GM19455 (cell line): Measurements from ENCODE around the gene MAML2.

Experiments
- ATAC-seq: cut with Tn5 transposase; IDR thresholded peaks from one replicate; pipeline ENCODE4 v1.9.1; 2021; ENCODE audit not compliant: unreplicated experiment

Gene MAML2

DNA sequence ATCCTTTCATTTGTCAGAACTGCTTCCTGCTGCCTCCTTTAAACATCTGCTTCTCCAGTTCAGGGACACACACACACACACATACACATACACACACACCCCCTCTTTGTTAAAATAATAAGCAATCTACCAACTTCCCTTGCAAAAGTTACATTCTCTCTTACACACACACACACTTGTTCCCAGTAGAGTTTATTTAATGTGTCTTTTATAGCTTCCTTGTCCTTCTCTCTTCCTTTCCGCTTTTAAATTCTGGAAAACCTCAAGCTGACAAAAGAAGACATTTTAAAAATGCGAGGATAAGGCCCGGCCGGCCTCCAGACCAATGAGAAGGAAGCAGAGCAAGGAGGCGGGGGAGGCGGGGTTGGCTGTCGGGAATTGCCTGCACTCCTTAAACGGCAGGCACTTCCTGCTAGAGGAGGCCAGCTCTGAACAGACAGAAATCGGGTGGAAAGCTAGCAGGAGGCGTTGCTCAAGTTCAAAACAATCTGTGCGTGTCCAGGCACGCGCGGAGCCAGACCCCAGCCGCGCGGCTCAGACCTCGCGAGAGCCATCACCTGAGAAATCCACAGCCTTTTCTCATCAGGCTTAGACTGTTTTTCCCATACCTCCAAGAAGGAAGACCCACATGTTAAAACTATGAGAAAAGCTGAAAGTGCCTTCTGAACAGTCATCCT is 99.9 kb downstream of the MAML2 start:
- ATAC-seq: peak; percentile 98

DNA sequence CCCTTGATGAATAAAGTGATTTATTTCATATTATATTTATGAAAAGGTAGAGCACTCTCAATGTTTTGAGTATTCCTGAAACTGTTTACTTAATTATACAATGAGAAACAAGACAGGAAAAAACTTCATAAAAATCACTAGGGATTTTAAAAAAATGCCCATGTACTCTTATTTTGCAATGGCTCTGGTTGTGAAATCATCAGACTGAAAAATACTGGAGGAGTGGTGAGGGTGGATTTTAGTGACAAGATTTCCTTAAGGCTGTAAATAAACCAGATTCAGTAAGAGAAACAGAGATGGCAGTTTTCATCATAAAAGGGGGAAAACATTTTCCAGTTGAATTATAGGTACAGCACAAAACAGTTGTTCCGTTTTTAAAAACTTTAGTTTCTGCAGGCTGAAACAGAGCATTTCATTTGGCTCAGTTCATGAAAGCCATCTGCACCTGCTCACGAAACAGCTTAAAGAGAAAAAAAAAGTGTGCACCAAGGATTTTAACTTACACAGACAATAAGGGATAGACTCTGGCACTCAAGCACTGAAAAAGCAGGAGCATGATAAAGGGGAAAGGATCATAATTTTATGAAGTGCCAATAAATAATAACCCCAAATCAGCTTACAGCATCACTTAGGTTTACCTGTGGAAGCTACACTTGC is 100.7 kb downstream of the MAML2 start:
- ATAC-seq: no peak

DNA sequence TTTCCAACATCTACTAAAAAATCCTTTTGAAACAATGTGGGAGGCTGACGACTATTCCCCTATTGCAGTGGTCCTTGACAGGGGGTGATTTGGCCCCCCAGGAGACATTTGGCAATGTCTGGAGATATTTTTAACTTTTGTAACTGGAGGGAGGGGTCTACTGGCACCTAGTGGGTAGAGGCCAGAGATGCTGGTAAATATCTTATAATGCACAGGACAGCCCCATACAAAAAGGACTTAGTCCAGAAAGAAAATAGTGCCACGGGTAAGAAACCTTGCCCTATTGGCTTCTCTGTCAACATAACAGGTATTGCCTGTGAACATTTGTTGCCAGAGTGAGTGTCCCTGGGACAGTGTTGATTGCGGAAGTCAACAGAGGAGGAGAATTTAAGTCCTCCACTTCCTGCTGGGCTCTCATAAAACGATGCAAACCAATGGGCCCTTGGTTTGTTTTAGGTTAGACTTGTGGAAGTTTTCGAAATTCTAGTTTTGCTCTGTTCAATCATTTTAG is 101.6 kb downstream of the MAML2 start:
- ATAC-seq: no peak

DNA sequence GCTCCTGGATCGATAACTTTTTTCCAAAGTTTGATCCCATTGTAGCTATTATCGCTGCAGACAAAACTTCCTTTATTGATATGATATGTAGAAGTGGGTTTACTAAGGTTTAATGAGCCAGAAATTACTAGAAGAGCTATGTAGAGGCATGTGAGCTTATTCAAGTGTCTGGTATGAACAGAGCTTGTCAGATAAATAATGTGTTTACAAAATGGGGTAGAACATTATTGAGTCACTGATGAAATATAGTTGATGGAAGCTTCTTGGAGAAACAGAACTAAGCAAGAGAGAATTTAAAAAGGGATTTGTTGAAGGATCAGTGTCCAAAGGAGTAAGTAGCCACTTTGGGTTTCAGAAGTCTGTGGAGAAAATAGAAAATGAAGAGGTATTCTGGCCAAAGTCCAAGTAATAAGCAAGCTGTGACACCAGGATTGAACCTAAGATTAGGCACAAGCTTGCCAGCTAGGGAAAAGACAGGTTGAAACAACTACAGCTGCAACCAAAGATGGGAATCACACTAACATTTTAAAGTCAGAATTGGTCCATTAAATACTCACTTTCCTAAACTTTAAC is 104.3 kb downstream of the MAML2 start:
- ATAC-seq: no peak

DNA sequence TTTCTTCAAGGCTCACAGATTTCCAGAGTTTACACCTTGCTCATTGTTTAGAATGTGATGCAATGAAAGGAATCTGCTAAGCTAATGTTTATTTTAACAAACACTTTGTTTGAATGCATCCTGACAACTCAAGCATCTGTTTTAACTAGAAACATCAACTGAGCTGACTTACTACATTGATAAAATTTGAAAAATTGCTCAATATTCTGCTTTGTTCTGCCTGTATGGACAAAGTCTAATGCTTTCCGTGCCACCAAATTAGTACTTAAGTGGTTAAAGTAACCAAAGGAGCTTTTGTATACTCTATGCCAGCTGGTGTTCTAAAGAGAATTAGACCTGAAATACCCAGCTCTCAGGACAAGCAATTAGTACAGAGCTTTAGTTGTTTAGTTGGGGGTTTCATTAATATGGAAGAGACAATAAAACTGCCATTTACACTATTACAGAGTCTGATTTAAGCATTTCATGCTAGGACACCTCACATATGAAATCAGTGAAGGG is 105.2 kb downstream of the MAML2 start:
- ATAC-seq: no peak

DNA sequence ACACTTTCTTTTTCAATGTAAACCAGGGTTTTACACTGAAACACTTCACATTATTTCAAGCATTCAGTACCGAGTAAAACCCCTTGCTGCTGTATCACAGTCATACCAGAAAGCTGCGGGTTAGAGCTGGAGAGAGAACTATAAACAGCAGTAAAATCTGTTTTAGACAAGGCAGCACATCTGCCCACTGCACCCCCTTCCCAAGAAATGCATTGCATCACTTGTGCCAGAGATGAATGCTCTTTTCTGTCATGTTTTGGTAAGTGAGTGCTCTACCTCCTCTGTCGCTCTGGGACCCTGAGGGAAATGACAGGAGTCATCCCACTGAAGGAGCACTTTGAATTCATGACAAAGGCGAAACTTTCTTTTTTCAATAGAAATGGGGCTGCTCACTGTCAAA is 107.2 kb downstream of the MAML2 start:
- peak; percentile 90 for ATAC-seq

DNA sequence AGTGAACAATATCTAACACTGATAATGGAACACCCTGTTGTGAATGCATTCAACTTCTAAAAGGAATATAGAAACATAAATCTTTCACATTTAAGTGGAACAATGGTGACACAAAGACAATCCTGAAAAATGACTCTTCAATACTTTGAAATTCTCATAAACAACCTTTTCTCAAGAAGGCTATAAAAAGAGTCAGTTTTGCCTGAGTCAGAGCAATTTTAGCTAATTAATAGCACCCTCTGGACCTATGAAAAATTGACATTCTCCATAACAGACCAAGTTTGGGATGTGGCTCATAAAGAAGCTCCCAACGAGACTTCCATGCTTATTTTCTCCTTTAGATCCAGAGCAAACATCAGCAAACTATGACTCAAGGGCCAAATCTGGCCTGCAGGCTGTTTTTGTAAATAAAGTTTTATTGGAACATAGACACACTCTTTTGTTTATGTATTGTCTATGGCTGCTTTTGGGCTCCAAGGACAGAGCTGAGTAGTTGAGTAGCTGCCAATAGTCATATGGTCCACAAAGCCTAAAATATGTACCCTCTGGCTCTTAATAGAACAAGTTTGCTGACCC is 108.0 kb downstream of the MAML2 start:
- no peak for ATAC-seq

DNA sequence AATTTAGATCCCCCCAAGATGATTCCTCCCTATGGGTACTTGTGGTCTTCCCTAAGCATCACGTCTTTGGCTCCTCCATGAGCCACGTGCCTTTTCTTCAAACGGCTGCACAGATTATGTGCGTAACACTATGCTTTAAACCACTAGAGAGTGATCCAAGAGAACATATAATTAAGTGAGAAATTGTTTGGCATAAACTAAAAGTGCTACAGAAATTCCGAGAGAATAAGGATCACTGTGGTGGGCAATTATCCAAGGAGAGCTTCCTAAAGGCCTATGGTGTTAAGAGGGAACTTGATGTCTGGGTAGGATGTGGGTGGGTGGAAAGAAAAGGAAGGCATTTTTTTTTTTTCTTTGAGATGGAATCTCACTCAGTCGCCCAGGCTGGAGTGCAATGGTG is 110.9 kb downstream of the MAML2 start:
- no peak for ATAC-seq

DNA sequence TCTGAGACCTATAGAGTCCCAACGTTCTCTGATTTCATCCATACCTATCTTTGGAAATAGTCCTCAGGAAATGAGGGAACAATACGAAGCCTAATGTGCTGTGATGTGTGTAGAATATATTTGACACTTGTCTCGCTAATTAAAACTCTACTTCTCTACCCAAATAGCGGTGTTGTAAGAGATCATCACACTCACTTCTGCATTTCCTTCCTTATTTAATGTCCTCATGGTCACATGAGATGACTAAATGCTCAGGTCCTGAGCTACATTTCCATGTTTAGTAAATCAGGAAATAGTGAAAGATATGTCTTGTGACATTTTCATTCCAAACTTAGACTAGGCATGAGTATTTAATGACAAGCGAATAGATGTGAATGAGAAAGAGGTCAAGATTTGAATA is 112.3 kb downstream of the MAML2 start:
- ATAC-seq: no peak

DNA sequence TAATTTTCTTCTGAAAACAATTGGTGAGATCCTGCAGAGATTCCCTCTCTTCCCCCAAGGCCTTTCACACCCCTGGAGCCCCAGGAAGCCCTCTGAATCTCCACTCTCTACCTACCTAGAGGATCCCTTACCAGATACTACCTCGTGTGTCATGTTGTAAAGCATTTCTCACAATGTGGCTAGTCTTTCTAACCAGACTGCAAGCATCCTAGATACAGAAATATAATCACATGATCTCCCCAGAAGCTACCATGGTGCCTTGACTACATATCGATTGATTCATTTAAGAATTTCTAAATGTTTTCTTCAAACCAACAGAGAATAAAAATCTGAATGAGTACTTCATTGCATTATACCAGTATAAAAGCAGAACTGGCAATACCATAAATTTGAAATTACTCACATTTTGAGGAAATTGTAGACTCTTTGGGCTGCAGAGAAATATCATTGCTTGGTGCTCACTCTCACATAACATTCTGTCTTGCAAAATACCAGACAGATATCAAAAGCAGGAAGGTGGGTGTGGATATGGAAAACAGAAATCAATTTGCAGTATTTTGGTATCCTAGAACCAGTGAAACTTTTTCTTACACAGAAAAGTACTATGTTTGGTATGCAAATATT is 113.5 kb downstream of the MAML2 start:
- no peak for ATAC-seq

DNA sequence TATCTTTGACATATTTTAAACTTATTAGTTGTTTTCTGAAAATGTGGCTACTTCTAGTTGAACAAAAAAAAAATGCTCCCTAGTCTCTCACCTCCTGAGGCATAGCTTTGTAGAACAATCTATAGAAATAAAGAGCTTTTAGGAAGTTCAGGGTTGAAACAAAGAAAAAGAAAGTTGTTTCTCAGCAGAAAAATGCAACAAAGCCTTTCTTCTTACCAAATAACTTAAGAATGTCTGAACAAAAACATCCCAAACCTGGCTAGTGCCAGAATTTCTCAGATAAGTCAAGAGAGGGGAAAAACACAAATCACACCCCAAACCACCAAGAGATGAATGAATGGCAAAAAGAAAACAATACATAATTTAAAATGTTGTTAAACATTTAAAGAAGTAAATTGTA is 114.1 kb downstream of the MAML2 start:
- no peak for ATAC-seq

DNA sequence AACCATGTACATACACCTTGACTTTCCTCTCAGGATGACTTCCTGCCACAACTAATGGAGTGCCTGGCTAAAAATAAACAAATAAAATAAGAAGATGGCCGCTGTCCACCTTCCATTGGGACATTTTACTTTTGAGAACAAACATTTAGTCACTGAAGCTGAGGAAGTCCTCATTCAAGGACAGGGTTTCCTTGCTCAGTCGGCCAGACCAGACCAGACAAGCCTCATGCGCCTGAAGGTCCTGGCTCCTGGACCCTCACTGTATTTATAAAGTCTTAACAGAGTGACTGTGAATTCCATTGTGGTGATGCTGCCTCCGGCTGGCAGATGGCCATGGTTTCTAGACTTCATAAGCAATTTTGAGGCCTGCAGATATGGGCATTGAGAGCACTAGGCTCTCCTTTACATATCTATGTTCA is 114.5 kb downstream of the MAML2 start:
- no peak for ATAC-seq

DNA sequence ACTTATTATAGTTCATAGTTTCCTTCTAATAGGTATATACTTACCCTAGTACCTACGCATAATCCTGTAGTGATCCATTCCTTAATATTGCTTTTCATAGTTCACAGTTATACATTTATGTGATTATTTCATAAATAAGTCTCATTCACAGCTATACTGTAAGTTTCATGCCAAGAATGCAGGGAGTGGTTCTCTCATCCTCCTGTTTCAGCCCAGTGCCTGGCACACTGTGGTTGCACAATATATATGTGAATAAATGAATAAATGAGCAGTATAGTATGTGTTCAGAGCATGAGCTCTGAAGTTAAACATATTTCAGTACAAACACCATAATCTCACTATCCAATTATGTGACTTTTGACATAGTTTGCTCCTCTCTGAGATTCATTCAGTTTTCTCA is 115.8 kb downstream of the MAML2 start:
- ATAC-seq: no peak

DNA sequence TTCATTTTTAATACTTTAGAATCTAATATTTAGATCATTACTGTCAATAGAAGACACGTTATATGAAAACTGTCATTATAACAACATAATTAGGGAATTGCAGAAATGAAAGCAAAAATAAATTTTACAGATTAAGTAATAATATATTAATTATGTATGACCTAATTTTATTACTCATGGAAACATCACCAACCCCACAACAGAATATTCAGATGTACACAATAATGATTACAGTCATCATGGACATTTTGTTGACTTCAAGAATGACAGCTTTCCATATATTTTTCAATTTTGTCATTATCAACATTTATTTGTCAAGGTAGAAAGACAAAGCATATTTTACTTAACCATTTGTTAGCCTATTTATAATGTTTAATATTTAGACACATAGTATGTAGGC is 119.9 kb downstream of the MAML2 start:
- ATAC-seq: no peak

DNA sequence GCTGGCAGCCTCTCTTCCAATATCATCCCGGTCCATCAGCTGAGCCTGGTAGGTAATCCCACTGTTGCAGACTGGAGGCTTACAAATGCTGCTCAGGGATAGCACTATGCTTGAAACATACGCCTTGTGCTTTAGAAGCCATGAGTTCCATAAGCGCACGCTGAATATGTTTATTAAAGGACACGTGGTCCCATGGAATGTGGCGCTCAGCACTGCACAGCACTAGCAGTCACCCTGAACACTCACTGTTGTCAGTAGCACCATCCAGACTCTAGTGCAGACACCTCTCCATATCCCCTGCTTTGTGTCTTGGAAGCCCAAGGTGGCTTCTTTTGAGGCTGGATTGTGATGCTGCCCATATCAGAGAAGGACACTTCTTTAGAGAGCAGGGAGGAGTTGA is 120.9 kb downstream of the MAML2 start:
- ATAC-seq: no peak

DNA sequence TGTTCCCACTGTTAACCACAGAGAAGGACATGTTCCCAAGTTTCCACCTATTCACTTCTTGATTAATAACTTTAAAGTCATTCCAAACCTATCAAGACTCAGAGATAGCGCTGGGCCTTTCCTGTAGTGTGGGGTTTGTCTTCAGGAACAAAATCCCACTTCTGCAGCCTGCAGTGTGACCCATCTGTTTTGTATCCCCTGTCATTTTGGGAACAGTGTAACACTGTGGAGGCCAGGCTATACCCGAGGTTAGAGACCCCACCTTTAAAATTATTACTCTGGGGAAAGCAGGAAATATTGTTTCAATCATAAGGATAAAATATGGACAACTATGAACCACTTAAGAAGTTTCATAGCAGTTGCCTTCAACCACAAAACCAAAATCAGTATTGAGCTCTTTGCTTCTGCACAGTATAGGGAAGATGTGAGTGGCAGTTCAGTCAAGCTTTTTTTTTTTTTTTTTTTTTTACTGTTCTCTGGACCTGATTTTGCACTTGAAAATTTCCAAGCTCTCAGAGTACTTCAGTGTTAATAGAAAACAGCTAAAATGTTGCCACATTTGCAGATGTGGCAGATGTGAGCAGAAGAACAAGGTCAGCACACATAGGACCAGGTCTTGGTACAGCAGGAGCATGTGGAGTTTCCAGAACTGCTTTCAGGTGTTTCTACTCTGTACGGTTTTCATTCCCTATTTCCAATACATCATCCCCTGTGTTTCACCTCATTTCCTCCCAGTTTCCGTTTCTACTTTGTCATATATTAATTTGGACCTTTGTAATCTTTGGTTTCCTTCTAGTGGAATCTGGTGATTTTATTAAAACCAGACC is 121.5 kb downstream of the MAML2 start:
- ATAC-seq: no peak

DNA sequence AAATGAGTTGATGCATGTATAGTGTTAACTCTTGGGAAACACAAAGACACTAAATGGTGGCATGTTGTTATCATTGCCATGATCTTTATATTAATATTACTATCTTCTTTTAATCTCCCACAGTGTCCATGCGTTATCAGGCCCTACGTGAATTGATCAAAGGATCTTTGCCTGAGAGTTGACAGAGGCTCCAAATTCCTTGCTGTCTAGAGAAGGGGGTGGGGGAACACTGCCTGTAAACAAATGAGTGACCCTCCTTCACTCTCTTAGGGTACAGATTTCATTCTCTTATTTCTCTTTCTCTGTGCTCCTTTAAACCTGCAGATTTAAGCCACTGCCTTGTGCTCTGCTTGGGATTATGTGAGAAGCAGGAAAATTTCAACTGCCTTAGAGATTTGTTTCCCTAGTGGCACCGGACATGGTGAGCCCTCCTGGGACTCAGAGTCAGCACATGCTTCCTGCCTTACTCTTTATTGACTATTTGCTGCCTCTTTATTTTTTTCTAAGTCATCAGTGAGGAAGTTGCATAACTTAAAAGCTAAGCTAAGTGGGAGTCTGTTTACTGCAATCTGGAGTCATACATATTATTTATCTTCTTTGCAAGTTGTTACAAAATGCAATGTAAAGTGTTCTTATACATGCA is 122.9 kb downstream of the MAML2 start:
- no peak for ATAC-seq

DNA sequence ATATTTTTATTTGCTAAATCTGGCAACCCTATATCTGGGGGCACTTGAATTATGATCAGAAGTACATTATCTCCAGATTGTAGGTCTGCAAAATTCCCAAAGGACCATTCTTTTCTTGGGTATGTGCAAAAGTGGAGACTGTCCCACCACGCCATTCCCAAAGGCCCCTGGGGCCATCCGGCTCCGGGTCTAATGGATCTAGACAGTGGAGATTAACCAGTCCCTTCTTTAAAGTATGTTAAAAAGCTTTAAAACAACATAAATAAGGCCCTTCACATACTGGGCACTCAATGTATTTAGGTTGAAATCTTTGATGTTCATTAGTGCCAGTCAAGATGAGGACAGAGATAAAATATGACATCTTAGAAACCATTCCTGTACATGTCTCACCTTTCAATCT is 124.1 kb downstream of the MAML2 start:
- no peak for ATAC-seq

DNA sequence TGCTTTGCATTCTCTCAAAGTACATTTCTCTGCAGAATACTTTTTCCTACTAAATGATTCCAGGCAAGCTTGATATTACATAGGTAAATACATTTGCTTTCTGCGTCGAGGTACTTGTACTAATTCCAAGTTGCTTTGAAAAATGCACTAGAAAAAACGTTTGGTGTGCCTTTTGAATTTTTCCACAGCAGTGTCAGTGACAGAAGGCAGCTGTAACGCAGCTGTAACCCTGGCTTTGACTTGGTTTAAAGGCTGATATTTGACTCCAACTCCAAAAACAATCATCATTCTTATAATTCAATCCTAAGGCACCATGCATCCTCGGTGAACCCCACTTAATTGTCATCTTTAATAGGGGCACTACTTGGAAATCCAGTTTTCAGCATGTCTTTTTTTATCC is 125.0 kb downstream of the MAML2 start:
- ATAC-seq: no peak

DNA sequence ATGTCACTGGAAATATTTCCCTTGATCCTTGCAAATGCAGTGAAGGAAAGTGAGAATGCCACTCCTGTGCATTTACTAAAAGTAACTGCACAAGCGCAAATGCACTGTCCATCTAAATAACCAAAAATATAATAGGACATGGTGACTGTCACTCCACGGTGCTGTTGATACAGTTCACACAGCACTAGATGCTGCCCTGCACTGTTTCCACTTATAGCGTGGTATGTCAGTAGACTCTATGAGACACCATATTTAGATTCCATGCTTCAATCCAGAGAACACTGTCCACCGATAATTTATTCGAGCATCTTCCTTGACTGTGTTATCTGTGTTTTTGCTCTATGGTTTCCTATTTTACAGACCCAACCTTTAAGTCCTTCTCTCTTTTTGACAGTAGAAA is 125.8 kb downstream of the MAML2 start:
- ATAC-seq: no peak
